HepG2 (cell line): Measurements from ENCODE around the gene EEPD1. TPM values are rescaled to one million over a fixed set of nuclear protein-coding genes. Genes with fewer than 3 reads are reported as not detected.
A peak's percentile ranks its signal among the peaks of the same experiment; 100 is the strongest.

Experiments
- FOSL2 ChIP-seq: sonication (generic); formaldehyde crosslinking; IDR thresholded peaks from 2 replicates; pipeline ENCODE4 v1.4.0; 2020; ENCODE audit warnings: missing genetic modification reagents
- IKZF5 ChIP-seq: IDR thresholded peaks from 2 replicates; pipeline ENCODE4 v1.6.1; 2018; ENCODE audit warnings: missing genetic modification reagents, mild to moderate bottlenecking, missing compliant biosample characterization
- KLF12 ChIP-seq: sonication (generic); formaldehyde crosslinking; IDR thresholded peaks from 2 replicates; pipeline ENCODE4 v1.4.0; 2020; ENCODE audit warnings: missing genetic modification reagents, borderline replicate concordance
- NFAT5 ChIP-seq: sonication (generic); formaldehyde crosslinking; IDR thresholded peaks from 2 replicates; pipeline ENCODE4 v1.4.0; 2020; ENCODE audit warnings: missing genetic modification reagents
- NRL ChIP-seq: sonication (generic); formaldehyde crosslinking; IDR thresholded peaks from 2 replicates; pipeline ENCODE4 v1.5.0; 2020; ENCODE audit warnings: missing genetic modification reagents, mild to moderate bottlenecking, moderate library complexity, borderline replicate concordance
- POGK ChIP-seq: sonication (generic); formaldehyde crosslinking; conservative IDR thresholded peaks from 2 replicates; pipeline ENCODE4 v1.8.0; 2022; ENCODE audit warnings: mild to moderate bottlenecking, moderate library complexity, missing genetic modification reagents
- STAT6 ChIP-seq: sonication (generic); formaldehyde crosslinking; IDR thresholded peaks from 2 replicates; pipeline ENCODE4 v1.4.0; 2020; ENCODE audit warnings: missing genetic modification reagents, mild to moderate bottlenecking, borderline replicate concordance
- TBP ChIP-seq: sonication (generic); formaldehyde crosslinking; IDR thresholded peaks from 2 replicates; pipeline ENCODE4 v1.5.0; 2020; ENCODE audit warnings: missing genetic modification reagents
- TEAD3 ChIP-seq: optimal IDR thresholded peaks from 2 replicates; pipeline ENCODE3; 2016; ENCODE audit warnings: borderline replicate concordance
- TFDP2 ChIP-seq: sonication (generic); formaldehyde crosslinking; IDR thresholded peaks from 2 replicates; pipeline ENCODE4 v1.4.0; 2020; ENCODE audit warnings: missing genetic modification reagents
- ZFP36 ChIP-seq: fragments of 150-350 bp; IDR thresholded peaks from 2 replicates; pipeline ENCODE4 v1.6.1; 2018; ENCODE audit warnings: borderline replicate concordance, low read length, low read depth; ENCODE audit not compliant: partially characterized antibody
- ZNF800 ChIP-seq: sonication (generic); formaldehyde crosslinking; IDR thresholded peaks from 2 replicates; pipeline ENCODE4 v1.4.0; 2020; ENCODE audit warnings: missing genetic modification reagents
- polyA plus RNA-seq, 8 experiments: library from polyadenylated mRNA; depleted of rRNA in 3 of 8; stranded (reverse) in 7 of 8; unstranded in 1 of 8; fragments of >200 nt; fragmentation: Illumina TruSeq in 4 of 8; extraction: Trizol in 4 of 8; gene quantifications; 2 replicates each; pipeline versions ENCODE4 v1.2.1 to v1.2.3, GENCODE V29; 2011 to 2016; ENCODE audit warnings: low read depth in 4 of 8, missing spikeins in 1 of 8, mixed read lengths in 1 of 8; ENCODE audit not compliant: insufficient read depth in 1 of 8
- total RNA-seq, 5 experiments: library from RNA; depleted of rRNA; stranded (reverse); fragments of >200 nt; fragmentation: Illumina TruSeq; extraction: Trizol; gene quantifications; 2 replicates each; pipeline ENCODE4 v1.2.3, GENCODE V29; 2016; ENCODE audit warnings: low read depth in 1 of 5

EEPD1 gene
- total and polyA plus RNA-seq, 2 of the 13 experiments (the other 11 are each of a cell fraction or from before 2014, with no cell fraction given) = 10.1 to 16.4 TPM

- TF ChIP-seq NFAT5 (CRISPR knock-in tag) (no peak), FOSL2 (CRISPR knock-in tag) (peak; percentile 92), NRL (CRISPR knock-in tag) (peak; percentile 42; the same call in 1 of the 2 replicates), POGK (CRISPR knock-in tag) (0 out of 2 replicates have a peak, but pooled peaks have one; percentile 11), TEAD3 (CRISPR knock-in tag) (peak; percentile 92), TFDP2 (peak; percentile 25; the same call in 1 of the 2 replicates), KLF12 (CRISPR knock-in tag) (peak; percentile 80), ZNF800 (0 out of 2 replicates have a peak, but pooled peaks have one; percentile 38), STAT6 (CRISPR knock-in tag) (peak; percentile 62; the same call in 1 of the 2 replicates), IKZF5 (CRISPR knock-in tag) (peak; percentile 99), TBP (CRISPR knock-in tag) (no peak), ZFP36 (no peak)
Measured at GRCh38 chr7:36287371-36288241, 134.6 kb downstream of the EEPD1 start (continued).
